PC-9 (cell line): ENCODE results near the gene CCDC78.

Experiments used
- CTCF ChIP-seq: fragments of 200-600 bp; sonication (generic); conservative IDR thresholded peaks from 2 replicates; pipeline ENCODE4 v1.6.1; 2017; ENCODE audit warnings: mixed run types, antibody characterized with exemption, mild to moderate bottlenecking, moderate library complexity
- EZH2 ChIP-seq: fragments of 200-600 bp; sonication (generic); IDR thresholded peaks from 2 replicates; pipeline ENCODE4 v1.8.0; 2017; ENCODE audit warnings: antibody characterized with exemption, low read depth

- no peak for TF ChIP-seq CTCF
- no peak for TF ChIP-seq EZH2
Observed at GRCh38 chr16:672851-673250, 53.4 kb downstream of the CCDC78 start.
